Right lobe of liver (tissue), 6 donors: ENCODE results near the gene PCDHGA3. TPM values are rescaled to one million over a fixed set of nuclear protein-coding genes. Genes with fewer than 3 reads are reported as not detected.
"Not testable (repeated sequence)": the region's sequence is repeated elsewhere in the genome, so short reads cannot be mapped to it uniquely, and the experiment has no call there.

Experiments
- ATAC-seq, 4 donors: fragments of 200-7000 bp; cut with Tn5 transposase; one replicate each; pipeline ENCODE4 v1.9.1; 2020; ENCODE audit warnings: mild to moderate bottlenecking in 4 of 4, moderate library complexity in 4 of 4
- DNase-seq, 3 donors: peaks; one replicate each; pipeline ENCODE4 v3.0.0-alpha.2; 2020
- H3K27ac ChIP-seq, 3 donors: fragments of 200-600 bp; one replicate each; pipeline ENCODE4 v1.8.0; 2022
- H3K27me3 ChIP-seq, 2 donors: fragments of 200-600 bp; one replicate each; pipeline ENCODE4 v1.8.0; 2022
- H3K36me3 ChIP-seq, 4 donors: fragments of 200-600 bp; sonication (generic) in 1 of 4; one replicate each; pipeline versions ENCODE4 v1.5.1 to v1.8.0; 2017 to 2022; ENCODE audit warnings: control low read depth in 1 of 4
- H3K4me1 ChIP-seq, 4 donors: fragments of 200-600 bp; sonication (generic) in 1 of 4; one replicate each; pipeline versions ENCODE4 v1.5.1 to v1.8.0; 2017 to 2022; ENCODE audit warnings: control low read depth in 1 of 4
- H3K4me3 ChIP-seq, 3 donors: fragments of 200-600 bp; one replicate each; pipeline ENCODE4 v1.8.0; 2022
- H3K9me3 ChIP-seq, 4 donors: fragments of 200-600 bp; sonication (generic) in 1 of 4; one replicate each; pipeline versions ENCODE4 v1.5.1 to v1.8.0; 2017 to 2022; ENCODE audit warnings: control low read depth in 1 of 4
- CTCF ChIP-seq, 4 donors: fragments of 200-600 bp in 3 of 4; fragments of 450-650 bp in 1 of 4; IDR thresholded peaks; one replicate each; pipeline versions ENCODE4 v1.5.1 to v1.8.0; 2016 to 2022; ENCODE audit warnings: antibody characterized with exemption in 4 of 4, mild to moderate bottlenecking in 2 of 4
- POLR2A ChIP-seq: fragments of 450-650 bp; IDR thresholded peaks from one replicate; pipeline ENCODE4 v1.6.1; 2017; ENCODE audit warnings: antibody characterized with exemption, mild to moderate bottlenecking
- WGBS: methylation state at CpG from one replicate; pipeline ENCODE4 v1.1.6; 2018; ENCODE audit warnings: low coverage, low lambda C conversion rate; ENCODE audit not compliant: insufficient coverage; ENCODE audit errors: missing lambda C conversion rate; 5-methylcytosine and 5-hydroxymethylcytosine counted together
- intact Hi-C, 2 donors: fragments of 100-400 bp; cut with DNase I; formaldehyde crosslinking; loops; one replicate each; pipeline versions ENCODE4 v1.11.2 to v1.14.1; 2022
- total RNA-seq, 6 experiments: library from RNA; depleted of rRNA in 2 of 6; stranded (reverse); fragments of >200 nt in 2 of 6; fragmentation: NEBNext Ultra II Directional in 3 of 6; extraction: Animal tissue kit (Norgen Biotek cat#: 25700) in 3 of 6; gene quantifications; one replicate each; pipeline versions ENCODE4 v1.1.0 to v1.2.4, GENCODE V29; 2016 to 2023
- donor health status: DM: no; HTN: yes; CAD: no.
- donor health status: DM: no; HTN: no; CAD: no.
- donor health status: DM: no; HTN: no; CAD: no.
- donor health status: DM: no; HTN: yes; CAD: no.
- donor health status: DM: no; HTN: yes; CAD: no.

Gene PCDHGA3
- total RNA-seq, 6 experiments from 2014 or later, result 0.51 to 1.8 (median 0.76) TPM

- Histone ChIP-seq H3K4me1 (no peaks in the 10 kb centered on the region), H3K9me3 (peaks cover 0 to 4% (median 0%) of the 10 kb centered on the region in 4 donors), H3K27ac (no peak within 1 kb of the TSS), H3K27me3 (no peaks in the 10 kb centered on the region), H3K4me3 (peak within 1 kb of the TSS in 2 of 3 donors; percentile 3 to 14), H3K36me3 (no peaks in the 10 kb centered on the region)
- intact Hi-C loops, result no loop called here
- 15% methylated on average over 21 of the region's 37 CpGs for WGBS
- TF ChIP-seq POLR2A, result no peak
- peak in 3 of 4 donors; percentile 5 to 15 (median 9) for TF ChIP-seq CTCF (IDR thresholded peaks at IDR 0.05)
- ATAC-seq (peak in 1 of 4 donors; percentile 53), DNase-seq (no peak)
These were observed 39.1 kb downstream of the PCDHGA3 start, which contains the start of gene PCDHGA7 for GRCh38 chr5:141382469-141383294. PCDHGA7 (plus strand) TSS chr5:141382742; CDS start chr5:141382900, 158 bp downstream.

GRCh38 chr5:141383345-141383744 is 39.7 kb downstream of the PCDHGA3 start:
- TF ChIP-seq CTCF (IDR thresholded peaks at IDR 0.05), result no peak
- no peak for TF ChIP-seq POLR2A
- intact Hi-C loops, result no loop called here
- DNase-seq (no peak), ATAC-seq (no peak)
- Histone ChIP-seq H3K27me3 (no peaks in the 10 kb centered on the region), H3K4me3 (no peak overlapping the region), H3K27ac (no peak overlapping the region), H3K9me3 (peaks cover 0 to 4% (median under 1%) of the 10 kb centered on the region in 4 donors), H3K4me1 (no peaks in the 10 kb centered on the region), H3K36me3 (no peaks in the 10 kb centered on the region)
- WGBS, result 28% methylated on average over 20 of the region's 21 CpGs

- Histone ChIP-seq H3K27me3 (no peaks in the 10 kb centered on the region), H3K4me1 (no peaks in the 10 kb centered on the region), H3K27ac (no peak overlapping the region), H3K9me3 (peaks cover 0 to 14% (median 2%) of the 10 kb centered on the region in 4 donors), H3K36me3 (no peaks in the 10 kb centered on the region), H3K4me3 (no peak overlapping the region)
- DNase-seq (no peak), ATAC-seq (no peak)
- intact Hi-C loops, result no loop called here
- 10% methylated on average over 4 of the region's 43 CpGs for WGBS
- TF ChIP-seq POLR2A (no peak), CTCF (IDR thresholded peaks at IDR 0.05) (no peak)
These were observed 41.0 kb downstream of the PCDHGA3 start for GRCh38 chr5:141384471-141385267.

GRCh38 chr5:141387557-141388311 is 44.1 kb downstream of the PCDHGA3 start, which contains the start of gene PCDHGB4:
PCDHGB4 (plus strand) TSS chr5:141387698; CDS start chr5:141387885, 187 bp downstream.
- H3K27me3 ChIP-seq, intact Hi-C loops, H3K36me3 ChIP-seq, H3K27ac ChIP-seq, H3K4me1 ChIP-seq, DNase-seq: not testable (repeated sequence)
- TF ChIP-seq CTCF (IDR thresholded peaks at IDR 0.05), result peak; percentile 30 to 48 (median 45)
- WGBS, result 9% methylated on average over 17 of the region's 40 CpGs
- Histone ChIP-seq H3K4me3 (peak within 1 kb of the TSS; percentile 17 to 27 (median 24)), H3K9me3 (peaks cover 0 to 14% (median 5%) of the 10 kb centered on the region in 4 donors)
- peak; percentile 92 to 97 (median 96) for ATAC-seq
